Breast epithelium (tissue), 3 donors: ENCODE data around the gene GRIFIN.

Experiments
- POLR2A ChIP-seq: fragments of 450-650 bp; IDR thresholded peaks from one replicate; pipeline ENCODE4 v1.6.1; 2016; ENCODE audit warnings: antibody characterized with exemption, mild to moderate bottlenecking, moderate library complexity
- TF ChIP-seq, protein P1 (sequence below), 3 donors: fragments of 450-650 bp; IDR thresholded peaks; one replicate each; pipeline ENCODE4 v1.5.1; 2016 to 2017; ENCODE audit warnings: antibody characterized with exemption in 3 of 3, mild to moderate bottlenecking in 3 of 3, moderate library complexity in 3 of 3

DNA sequence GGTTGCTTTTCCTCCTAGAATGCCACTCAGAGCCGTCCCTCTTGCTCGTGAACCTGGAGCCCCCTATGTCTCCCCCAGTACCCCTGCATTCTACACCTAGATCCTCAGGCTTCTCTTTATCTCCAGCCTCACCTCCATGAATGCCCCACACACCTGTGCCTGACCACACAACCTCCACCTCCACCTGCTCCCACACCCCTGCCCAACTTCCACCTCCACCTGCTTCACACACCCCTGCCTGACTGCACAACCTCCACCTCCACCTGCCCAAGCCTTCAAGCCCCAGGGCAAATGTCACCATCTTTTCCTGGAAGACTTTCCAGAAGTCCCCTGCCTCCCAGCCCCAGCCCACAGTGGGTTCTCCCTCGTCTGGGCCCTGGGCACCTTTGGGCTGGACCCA, 36.5 kb upstream of the GRIFIN start:
- TF ChIP-seq, protein P1, sequence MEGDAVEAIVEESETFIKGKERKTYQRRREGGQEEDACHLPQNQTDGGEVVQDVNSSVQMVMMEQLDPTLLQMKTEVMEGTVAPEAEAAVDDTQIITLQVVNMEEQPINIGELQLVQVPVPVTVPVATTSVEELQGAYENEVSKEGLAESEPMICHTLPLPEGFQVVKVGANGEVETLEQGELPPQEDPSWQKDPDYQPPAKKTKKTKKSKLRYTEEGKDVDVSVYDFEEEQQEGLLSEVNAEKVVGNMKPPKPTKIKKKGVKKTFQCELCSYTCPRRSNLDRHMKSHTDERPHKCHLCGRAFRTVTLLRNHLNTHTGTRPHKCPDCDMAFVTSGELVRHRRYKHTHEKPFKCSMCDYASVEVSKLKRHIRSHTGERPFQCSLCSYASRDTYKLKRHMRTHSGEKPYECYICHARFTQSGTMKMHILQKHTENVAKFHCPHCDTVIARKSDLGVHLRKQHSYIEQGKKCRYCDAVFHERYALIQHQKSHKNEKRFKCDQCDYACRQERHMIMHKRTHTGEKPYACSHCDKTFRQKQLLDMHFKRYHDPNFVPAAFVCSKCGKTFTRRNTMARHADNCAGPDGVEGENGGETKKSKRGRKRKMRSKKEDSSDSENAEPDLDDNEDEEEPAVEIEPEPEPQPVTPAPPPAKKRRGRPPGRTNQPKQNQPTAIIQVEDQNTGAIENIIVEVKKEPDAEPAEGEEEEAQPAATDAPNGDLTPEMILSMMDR (IDR thresholded peaks at IDR 0.05): no peak
- no peak for TF ChIP-seq POLR2A
